Ascending aorta (tissue), 2 donors: ENCODE data around the gene VOPP1. TPM values are rescaled to one million over a fixed set of nuclear protein-coding genes. Genes with fewer than 3 reads are reported as not detected.

Experiments used
- DNase-seq, 2 donors: peaks; one replicate each; pipeline ENCODE4 v3.0.0-alpha.2; 2019; ENCODE audit warnings: low spot score in 2 of 2
- H3K27ac ChIP-seq, 2 donors: fragments of 200-600 bp; sonication (generic); one replicate each; pipeline ENCODE4 v1.5.1; 2016 to 2017; ENCODE audit warnings: mild to moderate bottlenecking in 1 of 2
- H3K27me3 ChIP-seq: fragments of 200-600 bp; sonication (generic); one replicate; pipeline ENCODE4 v1.5.1; 2017
- H3K36me3 ChIP-seq, 2 donors: fragments of 200-600 bp; sonication (generic); one replicate each; pipeline ENCODE4 v1.5.1; 2016
- H3K4me1 ChIP-seq, 2 donors: fragments of 200-600 bp; sonication (generic); one replicate each; pipeline ENCODE4 v1.5.1; 2016 to 2017; ENCODE audit warnings: mild to moderate bottlenecking in 1 of 2
- H3K4me3 ChIP-seq, 2 donors: fragments of 200-600 bp; sonication (generic); one replicate each; pipeline ENCODE4 v1.5.1; 2016 to 2017; ENCODE audit warnings: mild to moderate bottlenecking in 1 of 2
- H3K9me3 ChIP-seq, 2 donors: fragments of 200-600 bp; sonication (generic); one replicate each; pipeline ENCODE4 v1.5.1; 2016
- CTCF ChIP-seq, 3 experiments: fragments of 200-600 bp in 2 of 3; fragments of 450-650 bp in 1 of 3; sonication (generic) in 2 of 3; IDR thresholded peaks; one replicate each; pipeline ENCODE4 v1.5.1; 2016 to 2019; ENCODE audit warnings: antibody characterized with exemption in 3 of 3, mild to moderate bottlenecking in 1 of 3, moderate library complexity in 1 of 3
- intact Hi-C: fragments of 100-400 bp; cut with DNase I; formaldehyde crosslinking; loops from one replicate; pipeline ENCODE4 v1.15.1; 2023
- total RNA-seq: library from RNA; depleted of rRNA; stranded (reverse); fragments of >200 nt; gene quantifications from one replicate; pipeline ENCODE4 v1.1.0, GENCODE V29; 2016

VOPP1 gene
- total RNA-seq, 1 donor from 2014 or later = 78.8 TPM

GRCh38 chr7:55499591-55499990 is 72.7 kb downstream of the VOPP1 start:
- no peak for TF ChIP-seq CTCF (IDR thresholded peaks at IDR 0.05)
- intact Hi-C loops = no loop called here
- Histone ChIP-seq H3K9me3 (no peaks in the 10 kb centered on the region), H3K4me3 (no peak overlapping the region), H3K4me1 (peaks cover 0 to 4% of the 10 kb centered on the region in 2 donors), H3K27me3 (no peaks in the 10 kb centered on the region), H3K27ac (no peak overlapping the region), H3K36me3 (peaks cover 8 to 34% of the 10 kb centered on the region in 2 donors)
- no peak for DNase-seq

DNA sequence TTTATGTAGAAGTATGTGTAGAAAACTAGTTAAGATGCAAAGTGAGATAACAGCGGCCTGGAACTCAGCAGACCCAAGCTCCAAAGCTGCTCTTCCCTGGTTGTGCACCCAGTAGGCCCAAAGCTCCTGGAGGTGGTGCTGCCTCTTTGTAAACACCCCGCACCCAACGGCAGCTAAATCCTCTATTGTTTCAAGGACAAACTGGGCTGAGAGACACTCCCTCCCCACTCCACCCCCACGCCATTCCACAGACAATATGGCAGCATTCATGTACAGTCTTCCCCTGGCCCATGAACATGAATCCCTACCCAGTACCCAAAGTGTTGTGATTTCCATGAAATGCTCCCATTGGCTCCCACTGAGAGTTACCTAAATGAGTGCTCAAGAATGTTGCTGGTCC is 73.5 kb downstream of the VOPP1 start:
- TF ChIP-seq CTCF (IDR thresholded peaks at IDR 0.05) = no peak
- Histone ChIP-seq H3K27me3 (no peaks in the 10 kb centered on the region), H3K4me3 (no peak overlapping the region), H3K9me3 (no peaks in the 10 kb centered on the region), H3K27ac (no peak overlapping the region), H3K36me3 (peaks cover 8 to 34% of the 10 kb centered on the region in 2 donors), H3K4me1 (no peaks in the 10 kb centered on the region)
- DNase-seq = no peak
- intact Hi-C loops = no loop called here

DNA sequence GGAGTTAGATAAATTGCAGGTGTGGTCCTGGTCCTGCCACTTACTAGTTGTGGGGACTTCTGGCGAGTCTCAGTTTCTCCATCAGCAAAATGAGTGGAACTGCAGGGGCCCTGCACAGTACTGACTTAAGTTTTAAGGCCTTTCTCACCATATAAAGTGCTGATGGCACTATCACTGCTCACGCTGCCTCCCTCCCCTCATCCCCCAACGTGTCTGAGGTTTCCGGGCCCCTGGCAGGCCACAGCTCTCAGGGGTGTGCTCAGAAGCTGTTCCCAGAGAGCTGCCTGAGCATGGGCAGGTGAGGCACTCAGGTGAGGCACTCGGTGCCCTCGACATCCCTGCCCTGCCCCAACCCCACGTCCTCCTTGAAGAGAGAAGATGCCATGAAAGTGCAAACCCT is 74.2 kb downstream of the VOPP1 start:
- Histone ChIP-seq H3K36me3 (peaks cover 8 to 29% of the 10 kb centered on the region in 2 donors), H3K9me3 (no peaks in the 10 kb centered on the region), H3K27ac (no peak overlapping the region), H3K4me3 (no peak overlapping the region), H3K27me3 (no peaks in the 10 kb centered on the region), H3K4me1 (no peaks in the 10 kb centered on the region)
- no peak for DNase-seq
- no peak for TF ChIP-seq CTCF (IDR thresholded peaks at IDR 0.05)
- intact Hi-C loops = no loop called here

DNA sequence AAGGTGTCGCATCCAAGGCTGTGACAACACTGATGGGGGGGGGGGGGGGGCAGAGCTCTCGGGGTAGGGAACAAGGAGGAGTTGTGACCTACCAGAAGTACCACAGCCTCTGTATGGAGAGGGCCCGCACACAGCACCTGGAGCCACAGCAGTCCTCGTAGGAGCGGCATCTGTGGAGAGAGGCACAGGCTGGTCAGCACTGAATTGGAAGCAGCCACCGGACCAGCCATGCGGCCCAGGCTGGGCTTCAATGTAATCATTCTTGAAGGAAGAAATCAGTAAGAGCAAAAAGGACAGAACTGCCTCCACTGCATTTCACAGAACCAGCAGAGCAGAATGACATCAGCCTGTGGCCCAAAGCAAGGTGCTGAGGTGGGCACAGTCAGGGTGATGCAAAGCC is 74.8 kb downstream of the VOPP1 start:
- Histone ChIP-seq H3K36me3 (peaks cover 8 to 26% of the 10 kb centered on the region in 2 donors), H3K27ac (no peak overlapping the region), H3K4me1 (no peaks in the 10 kb centered on the region), H3K27me3 (no peaks in the 10 kb centered on the region), H3K4me3 (no peak overlapping the region), H3K9me3 (no peaks in the 10 kb centered on the region)
- no peak for DNase-seq
- TF ChIP-seq CTCF (IDR thresholded peaks at IDR 0.05) = no peak
- intact Hi-C loops = no loop called here

GRCh38 chr7:55496906-55497305 is 75.4 kb downstream of the VOPP1 start:
- Histone ChIP-seq H3K4me3 (no peak overlapping the region), H3K4me1 (no peaks in the 10 kb centered on the region), H3K9me3 (no peaks in the 10 kb centered on the region), H3K27me3 (no peaks in the 10 kb centered on the region), H3K36me3 (peaks cover 6 to 31% of the 10 kb centered on the region in 2 donors), H3K27ac (no peak overlapping the region)
- DNase-seq = no peak
- no peak for TF ChIP-seq CTCF (IDR thresholded peaks at IDR 0.05)
- intact Hi-C loops = no loop called here

DNA sequence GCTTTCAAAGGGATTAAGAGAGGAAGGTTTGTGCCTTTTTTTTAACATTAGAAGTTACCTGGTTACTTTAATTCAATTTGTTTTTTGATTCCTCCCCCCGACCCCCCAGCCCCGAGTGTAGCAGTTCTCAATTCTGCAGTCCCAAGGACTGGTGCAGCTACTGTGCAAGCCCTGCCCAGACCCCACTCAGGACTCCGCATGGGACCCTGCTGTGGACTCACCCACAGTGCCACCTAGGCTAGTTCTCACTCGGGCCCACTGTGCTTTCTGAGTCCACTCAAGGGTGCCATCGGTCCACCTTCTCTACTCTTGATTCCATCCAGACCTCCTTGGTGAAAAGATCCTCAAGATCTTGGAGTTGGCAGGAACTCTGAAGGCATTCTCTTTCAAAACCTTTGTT is 77.4 kb downstream of the VOPP1 start:
- DNase-seq = no peak
- intact Hi-C loops = no loop called here
- TF ChIP-seq CTCF (IDR thresholded peaks at IDR 0.05) = no peak
- no peaks in the 10 kb centered on the region for H3K9me3 ChIP-seq
- peaks cover 11 to 50% of the 10 kb centered on the region in 2 donors for H3K36me3 ChIP-seq
- H3K27ac ChIP-seq = no peak overlapping the region
- H3K27me3 ChIP-seq = no peaks in the 10 kb centered on the region
- no peaks in the 10 kb centered on the region for H3K4me1 ChIP-seq
- H3K4me3 ChIP-seq = no peak overlapping the region
